ENCODE measurements around the gene MEIS2. TPM values are rescaled to one million over a fixed set of nuclear protein-coding genes. Genes with fewer than 3 reads are reported as not detected.

The MEIS2 gene
- total RNA-seq, 4 donors from 2014 or later = 9.0 to 18.5 (median 16.3) TPM

GRCh38 chr15:37009288-37009687, 91.1 kb downstream of the MEIS2 start:
- Histone ChIP-seq H3K4me1 (peaks cover under 1% of the 10 kb centered on the region), H3K27ac (no peak overlapping the region), H3K9me3 (no peaks in the 10 kb centered on the region), H3K27me3 (no peaks in the 10 kb centered on the region), H3K36me3 (no peaks in the 10 kb centered on the region), H3K4me3 (no peak overlapping the region)
- DNase-seq (ENCODE audit: low spot score in 2 of 2) = no peak
- 89% methylated on average over 1 of the region's 1 CpG for WGBS
- TF ChIP-seq EP300 (IDR thresholded peaks at IDR 0.05) = no peak
- no peak for TF ChIP-seq POLR2A (IDR thresholded peaks at IDR 0.05)
- TF ChIP-seq POLR2AphosphoS5 (IDR thresholded peaks at IDR 0.05) = no peak
- TF ChIP-seq CTCF (IDR thresholded peaks at IDR 0.05) = no peak

DNA sequence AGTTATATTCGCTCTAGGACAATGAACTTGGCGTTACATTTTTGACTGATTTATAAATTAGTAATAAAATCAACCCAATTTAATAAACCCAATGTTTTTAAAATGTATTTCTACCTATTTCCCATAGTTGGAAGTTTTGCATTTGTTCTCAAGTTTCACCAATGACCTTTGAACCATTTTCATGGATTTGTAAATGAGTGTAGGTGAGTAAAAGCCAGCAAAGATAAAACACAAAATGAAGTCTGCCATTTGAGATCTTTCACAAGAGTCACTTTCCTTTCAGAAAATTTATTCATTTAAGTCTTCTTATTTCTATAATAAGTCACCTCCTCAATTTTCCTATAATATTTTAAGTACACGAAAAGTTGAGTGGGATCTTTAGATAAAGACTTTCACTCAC, 92.1 kb downstream of the MEIS2 start:
- Histone ChIP-seq H3K4me1 (no peaks in the 10 kb centered on the region), H3K27me3 (no peaks in the 10 kb centered on the region), H3K4me3 (no peak overlapping the region), H3K9me3 (no peaks in the 10 kb centered on the region), H3K36me3 (no peaks in the 10 kb centered on the region), H3K27ac (no peak overlapping the region)
- WGBS = 98% methylated on average over 3 of the region's 3 CpGs
- DNase-seq (ENCODE audit: low spot score in 2 of 2) = no peak
- TF ChIP-seq POLR2AphosphoS5 (IDR thresholded peaks at IDR 0.05) = no peak

GRCh38 chr15:37007301-37007700, 93.0 kb downstream of the MEIS2 start:
- no peak for DNase-seq (ENCODE audit: low spot score in 2 of 2)
- Histone ChIP-seq H3K4me3 (no peak overlapping the region), H3K9me3 (no peaks in the 10 kb centered on the region), H3K27ac (no peak overlapping the region), H3K36me3 (no peaks in the 10 kb centered on the region), H3K27me3 (no peaks in the 10 kb centered on the region), H3K4me1 (no peaks in the 10 kb centered on the region)
- WGBS = 100% methylated on average over 2 of the region's 2 CpGs
- TF ChIP-seq EP300 (IDR thresholded peaks at IDR 0.05) (no peak), POLR2A (IDR thresholded peaks at IDR 0.05) (no peak)

DNA sequence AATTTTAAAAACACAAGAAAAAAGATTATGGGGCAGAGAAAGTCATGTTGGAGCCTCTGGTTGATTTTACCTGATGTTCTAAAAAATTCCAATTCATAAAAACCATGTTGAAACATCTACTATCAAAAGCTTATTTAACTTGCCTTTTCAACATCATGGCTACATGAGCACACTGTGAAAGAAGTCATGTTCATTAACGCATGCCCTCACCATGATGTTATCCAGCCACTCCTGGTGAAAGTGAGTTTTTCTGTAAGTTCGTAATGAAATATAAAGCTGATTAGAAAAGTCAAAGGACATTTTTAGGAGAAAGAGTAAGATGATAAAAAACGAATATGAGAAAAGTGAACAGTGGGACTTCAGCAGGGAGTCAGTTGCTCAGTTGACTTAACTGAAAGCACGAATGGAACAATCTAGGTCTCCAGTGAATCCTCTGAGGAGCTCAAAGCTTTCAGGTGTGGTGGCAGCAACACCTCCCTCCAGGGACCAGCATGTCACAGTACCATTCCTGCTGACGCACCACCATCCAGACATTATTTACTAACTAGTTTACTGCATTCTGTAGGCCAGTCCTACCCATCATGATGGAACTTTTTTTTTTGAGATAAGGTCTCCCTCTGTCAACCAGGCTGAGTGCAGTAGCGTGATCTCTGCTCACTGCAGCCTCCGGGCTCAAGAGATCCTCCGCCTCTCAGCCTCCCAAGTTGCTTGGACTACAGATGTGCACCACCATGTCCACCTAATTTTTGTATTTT, 95.2 kb downstream of the MEIS2 start:
- H3K4me1 ChIP-seq = no peaks in the 10 kb centered on the region
- H3K4me3 ChIP-seq = no peak overlapping the region
- no peaks in the 10 kb centered on the region for H3K27me3 ChIP-seq
- no peaks in the 10 kb centered on the region for H3K9me3 ChIP-seq
- TF ChIP-seq POLR2AphosphoS5 (IDR thresholded peaks at IDR 0.05) = no peak
- TF ChIP-seq EP300 (IDR thresholded peaks at IDR 0.05) = no peak
- no peak for TF ChIP-seq POLR2A (IDR thresholded peaks at IDR 0.05)
- TF ChIP-seq CTCF (IDR thresholded peaks at IDR 0.05) = no peak
- DNase-seq (ENCODE audit: low spot score in 2 of 2) = no peak
- no peak overlapping the region for H3K27ac ChIP-seq
- H3K36me3 ChIP-seq = no peaks in the 10 kb centered on the region
- 84% methylated on average over 8 of the region's 8 CpGs for WGBS

DNA sequence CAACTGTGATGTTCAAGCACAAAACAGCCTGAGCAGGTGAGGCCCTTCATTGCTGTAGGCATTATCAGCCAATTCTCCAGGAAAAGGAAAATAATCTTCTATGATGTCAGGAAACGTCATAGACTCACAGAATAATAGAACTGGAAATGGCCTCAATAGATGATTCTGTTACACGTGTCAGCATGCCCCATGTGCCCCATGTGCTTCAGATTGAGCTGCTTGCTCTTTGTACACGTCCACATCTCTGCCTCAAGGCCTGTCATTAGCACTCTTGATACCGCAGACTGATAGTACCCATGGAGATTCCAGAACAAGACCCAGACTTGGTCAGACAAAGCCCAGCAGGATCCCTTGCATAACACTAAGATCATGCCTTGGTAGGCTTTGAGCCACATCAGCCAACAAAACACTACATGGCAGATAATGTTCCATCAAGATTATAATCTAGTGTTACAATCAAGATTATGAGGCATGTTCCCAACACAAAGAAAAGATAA, 95.9 kb downstream of the MEIS2 start:
- Histone ChIP-seq H3K27ac (no peak overlapping the region), H3K9me3 (no peaks in the 10 kb centered on the region), H3K4me3 (no peak overlapping the region), H3K27me3 (no peaks in the 10 kb centered on the region), H3K4me1 (no peaks in the 10 kb centered on the region), H3K36me3 (no peaks in the 10 kb centered on the region)
- 61% methylated on average over 4 of the region's 4 CpGs for WGBS
- TF ChIP-seq POLR2A (IDR thresholded peaks at IDR 0.05) (no peak), CTCF (IDR thresholded peaks at IDR 0.05) (no peak), EP300 (IDR thresholded peaks at IDR 0.05) (no peak), POLR2AphosphoS5 (IDR thresholded peaks at IDR 0.05) (no peak)
- no peak for DNase-seq (ENCODE audit: low spot score in 2 of 2)

- H3K4me3 ChIP-seq = no peak overlapping the region
- no peak for DNase-seq (ENCODE audit: low spot score in 2 of 2)
- 93% methylated on average over 4 of the region's 4 CpGs for WGBS
- H3K9me3 ChIP-seq = no peaks in the 10 kb centered on the region
- H3K27me3 ChIP-seq = no peaks in the 10 kb centered on the region
- no peaks in the 10 kb centered on the region for H3K36me3 ChIP-seq
- H3K27ac ChIP-seq = no peak overlapping the region
- no peaks in the 10 kb centered on the region for H3K4me1 ChIP-seq
- no peak for TF ChIP-seq EP300 (IDR thresholded peaks at IDR 0.05)
- TF ChIP-seq POLR2A (IDR thresholded peaks at IDR 0.05) = no peak
- TF ChIP-seq POLR2AphosphoS5 (IDR thresholded peaks at IDR 0.05) = no peak
- TF ChIP-seq CTCF (IDR thresholded peaks at IDR 0.05) = no peak
These were observed 98.2 kb downstream of the MEIS2 start for GRCh38 chr15:37002041-37002672.

All from suprapubic skin (tissue), 4 donors.